CD14-positive monocyte (primary cell): Measurements from ENCODE around the gene LIG4. TPM values are rescaled to one million over a fixed set of nuclear protein-coding genes. Genes with fewer than 3 reads are reported as not detected.

ENCODE experiments used
- DNase-seq, 3 donors: peaks; one replicate each; pipeline ENCODE4 v3.0.0-alpha.2; 2011 to 2022
- H2AFZ ChIP-seq: 2 replicates; pipeline ENCODE4 v1.6.0; 2012; ENCODE audit warnings: mild to moderate bottlenecking, low read depth, low read length, inconsistent platforms; ENCODE audit not compliant: insufficient read depth, poor library complexity, severe bottlenecking
- H3K27ac ChIP-seq, 2 donors: 1 replicate in 1 of 2; 2 replicates in 1 of 2; pipeline ENCODE4 v1.5.1; 2012 to 2013; ENCODE audit warnings: low read length in 2 of 2, control low read depth in 1 of 2, inconsistent platforms in 1 of 2, low read depth in 1 of 2, mild to moderate bottlenecking in 1 of 2
- H3K27me3 ChIP-seq, 2 donors: one replicate each; pipeline versions ENCODE4 v1.6.0 to v1.6.1; 2011 to 2013; ENCODE audit warnings: low read length in 2 of 2; ENCODE audit not compliant: control insufficient read depth in 2 of 2, insufficient read depth in 2 of 2
- H3K36me3 ChIP-seq, 2 donors: replicated peaks in 1 of 2; 1 replicate in 1 of 2; 2 replicates in 1 of 2; pipeline versions ENCODE4 v1.5.1 to v1.6.1; 2012 to 2013; ENCODE audit warnings: low read length in 2 of 2, control low read depth in 1 of 2, inconsistent platforms in 1 of 2, mild to moderate bottlenecking in 1 of 2; ENCODE audit not compliant: insufficient read depth in 2 of 2, control insufficient read depth in 1 of 2
- H3K4me1 ChIP-seq, 2 donors: 1 replicate in 1 of 2; 2 replicates in 1 of 2; pipeline versions ENCODE4 v1.5.1 to v1.6.1; 2012 to 2013; ENCODE audit warnings: low read length in 2 of 2, control low read depth in 1 of 2, inconsistent platforms in 1 of 2, mild to moderate bottlenecking in 1 of 2, moderate library complexity in 1 of 2; ENCODE audit not compliant: insufficient read depth in 2 of 2, control insufficient read depth in 1 of 2
- H3K4me2 ChIP-seq: replicated peaks from 2 replicates; pipeline ENCODE3; 2012; ENCODE audit warnings: low read length, moderate library complexity, mild to moderate bottlenecking; ENCODE audit not compliant: poor library complexity, severe bottlenecking; ENCODE audit errors: extremely low read depth
- H3K4me3 ChIP-seq, 3 experiments: fragments of 200-600 bp in 1 of 3; sonication (generic) in 1 of 3; replicated peaks in 1 of 3; 1 replicate in 2 of 3; 2 replicates in 1 of 3; pipeline ENCODE4 v1.5.1; 2011 to 2013; ENCODE audit warnings: low read length in 3 of 3, mild to moderate bottlenecking in 3 of 3, control low read depth in 2 of 3, low read depth in 2 of 3, inconsistent platforms in 1 of 3, moderate library complexity in 1 of 3
- H3K79me2 ChIP-seq: 2 replicates; pipeline ENCODE4 v1.6.0; 2012; ENCODE audit warnings: mild to moderate bottlenecking, control low read depth, inconsistent platforms, low read length, moderate library complexity; ENCODE audit not compliant: insufficient read depth
- H3K9ac ChIP-seq: 2 replicates; pipeline ENCODE4 v1.6.0; 2017; ENCODE audit warnings: low read length, mild to moderate bottlenecking; ENCODE audit not compliant: insufficient read depth, poor library complexity, severe bottlenecking
- H3K9me3 ChIP-seq, 2 donors: replicated peaks in 1 of 2; 1 replicate in 1 of 2; 2 replicates in 1 of 2; pipeline versions ENCODE4 v1.5.1 to v1.6.1; 2012 to 2013; ENCODE audit warnings: low read length in 2 of 2, control low read depth in 1 of 2; ENCODE audit not compliant: control insufficient read depth in 1 of 2, insufficient read depth in 1 of 2
- H4K20me1 ChIP-seq: 2 replicates; pipeline ENCODE4 v1.6.0; 2012; ENCODE audit warnings: mild to moderate bottlenecking, low read length, control low read depth, moderate library complexity; ENCODE audit not compliant: insufficient read depth
- H3K27ac Mint-ChIP-seq, 7 donors: one replicate each; pipeline ENCODE4 v1.8.0; 2020; ENCODE audit warnings: mild to moderate bottlenecking in 7 of 7, mixed read lengths in 7 of 7, moderate library complexity in 6 of 7, inconsistent platforms in 2 of 7
- H3K27me3 Mint-ChIP-seq, 3 donors: one replicate each; pipeline ENCODE4 v1.8.0; 2021 to 2022; ENCODE audit warnings: low read depth in 3 of 3, mild to moderate bottlenecking in 3 of 3, mixed read lengths in 3 of 3, moderate library complexity in 3 of 3, inconsistent platforms in 1 of 3
- H3K36me3 Mint-ChIP-seq, 2 donors: one replicate each; pipeline ENCODE4 v1.8.0; 2020; ENCODE audit warnings: mixed read lengths in 2 of 2, inconsistent platforms in 1 of 2, mild to moderate bottlenecking in 1 of 2
- H3K4me1 Mint-ChIP-seq: one replicate; pipeline ENCODE4 v1.8.0; 2020; ENCODE audit warnings: mild to moderate bottlenecking, mixed read lengths
- H3K4me3 Mint-ChIP-seq, 2 donors: one replicate each; pipeline ENCODE4 v1.8.0; 2020; ENCODE audit warnings: mild to moderate bottlenecking in 2 of 2, mixed read lengths in 2 of 2, moderate library complexity in 1 of 2
- H3K9me3 Mint-ChIP-seq, 7 donors: one replicate each; pipeline ENCODE4 v1.8.0; 2020 to 2022; ENCODE audit warnings: mixed read lengths in 7 of 7, mild to moderate bottlenecking in 6 of 7, moderate library complexity in 6 of 7, inconsistent platforms in 2 of 7
- WGBS: methylation state at CpG from one replicate; pipeline ENCODE4 v1.1.5; 2013; ENCODE audit warnings: missing lambda C conversion rate; ENCODE audit not compliant: insufficient coverage; 5-methylcytosine and 5-hydroxymethylcytosine counted together
- intact Hi-C, 2 donors: fragments of 100-400 bp; cut with micrococcal nuclease; formaldehyde crosslinking; loops; one replicate each; pipeline versions ENCODE4 v1.15.0 to v1.15.1; 2023
- polyA minus RNA-seq: library from RNA; depleted of rRNA, polyadenylated mRNA; stranded (reverse); fragments of >200 nt; gene quantifications from 2 replicates; pipeline ENCODE4 v1.2.3, GENCODE V29; 2012
- polyA plus RNA-seq, 3 donors: library from polyadenylated mRNA; depleted of rRNA in 1 of 3; unstranded in 2 of 3; stranded (reverse) in 1 of 3; fragments of 300-500 nt in 2 of 3; fragments of >200 nt in 1 of 3; fragmentation: Illumina TruSeq in 2 of 3; gene quantifications; 1 replicate in 2 of 3; 2 replicates in 1 of 3; pipeline ENCODE4 v1.2.3, GENCODE V29; 2012 to 2021
- total RNA-seq, 12 experiments: library from RNA in 1 of 12; stranded (reverse) in 1 of 12; fragments of 120-200 nt in 1 of 12; gene quantifications; one replicate each; pipeline ENCODE4 v1.2.4 and lab custom pipeline; 2013 to 2026; ENCODE audit warnings: mixed read lengths in 6 of 12, inconsistent platforms in 1 of 12
- TF ChIP-seq, protein P1 (sequence below): fragments of 200-600 bp; IDR thresholded peaks from one replicate; pipeline ENCODE4 v1.8.0; 2022; ENCODE audit warnings: antibody characterized with exemption, mild to moderate bottlenecking

Gene LIG4
- 10.0 TPM for total RNA-seq (2013)
- polyA plus RNA-seq (1 to 10 TPM; 3.7 to 6.2 (median 5.2) TPM), polyA minus RNA-seq (1.7 and 3.0 TPM in 2 replicates), total RNA-seq (lab: John Stamatoyannopoulos, UW) (13.7 to 38.4 (median 25.1) reads per million in 11 experiments)

DNA sequence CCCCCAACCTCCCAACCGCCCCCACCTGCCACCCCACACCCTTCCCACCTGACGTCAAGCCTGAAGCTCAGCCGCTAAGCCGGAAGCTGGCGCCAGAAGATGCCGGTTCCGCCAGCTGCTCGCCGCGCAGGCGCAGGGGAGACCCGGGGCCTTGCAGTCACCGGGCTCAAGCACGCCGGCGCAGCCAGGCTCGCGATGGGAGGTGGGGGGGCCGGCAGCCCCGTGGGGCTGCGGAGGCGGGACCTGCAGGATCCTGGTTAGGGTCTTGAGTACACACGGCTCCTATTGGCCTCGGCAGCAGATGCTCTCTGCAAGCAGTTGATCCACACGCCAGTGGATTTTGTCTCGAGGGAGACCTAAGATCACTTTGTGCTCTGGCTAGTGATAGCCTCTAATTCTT is at the start of gene LIG4:
LIG4 (minus strand) TSS at position 101 of the 400 bp plus-strand sequence. CDS start 4,268 bp downstream, outside the sequence.
- intact Hi-C loops = loop anchor here (5.0 to 10.0 kb wide), 2 partner anchors 52 to 699 kb away; partner anchors contain the start of gene TNFSF13B (in 1 of the 2)

DNA sequence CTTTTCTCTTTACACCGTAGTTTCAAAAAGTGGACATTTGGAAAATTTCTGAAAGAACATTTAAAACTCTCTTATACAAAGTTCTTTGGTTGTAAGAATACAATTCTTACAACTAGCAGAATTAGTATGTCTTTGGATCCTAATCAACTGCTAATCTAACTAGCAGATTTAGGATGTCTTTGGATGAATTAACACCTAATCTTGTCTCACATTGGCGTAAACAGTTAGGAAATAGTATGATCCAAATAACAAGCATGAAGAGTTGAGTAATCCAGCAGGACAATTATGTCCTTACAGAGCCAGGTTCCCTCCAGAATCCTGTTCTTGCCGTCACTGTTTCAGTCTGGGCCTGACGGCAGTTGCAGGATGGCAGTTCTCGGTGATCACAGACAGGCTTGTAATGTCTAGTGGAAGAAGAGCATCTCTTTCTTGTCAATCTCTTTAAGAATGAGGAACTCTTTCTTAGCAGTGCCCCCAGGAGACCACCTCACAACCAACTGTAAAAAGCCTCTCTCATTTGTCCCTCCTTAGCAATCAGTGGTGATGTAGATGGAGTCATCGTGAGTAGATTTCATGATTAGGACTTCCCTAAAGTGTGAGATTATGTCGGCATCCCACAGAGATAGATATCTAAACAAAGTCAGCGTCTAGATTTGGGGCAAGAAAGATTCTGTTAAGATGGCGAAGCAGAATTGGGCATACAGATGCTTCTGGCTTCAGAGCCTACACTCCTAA is 48.5 kb upstream of the LIG4 start:
- WGBS = 83% methylated on average over 1 of the region's 9 CpGs

More for the DNA sequence above, at the start of gene LIG4:
- Mint-ChIP-seq H3K27me3 (peaks cover 0 to 1% (median 0%) of the 10 kb centered on the region in 3 donors), H3K36me3 (peaks cover 12% of the 10 kb centered on the region in 2 donors), H3K9me3 (peaks cover 0 to 1% (median 0%) of the 10 kb centered on the region in 7 donors), H3K4me1 (peaks cover 30% of the 10 kb centered on the region), H3K4me3 (peak within 1 kb of the TSS; percentile 75 to 83), H3K27ac (peak within 1 kb of the TSS in 6 of 7 donors; percentile 50 to 82 (median 70))
- Histone ChIP-seq H3K27me3 (no peaks in the 10 kb centered on the region), H4K20me1 (no peaks in the 10 kb centered on the region), H3K4me1 (peaks cover 37 to 47% of the 10 kb centered on the region in 2 donors), H3K4me2 (peak within 1 kb of the TSS; percentile 69), H3K79me2 (peaks cover 42% of the 10 kb centered on the region), H3K4me3 (peak within 1 kb of the TSS; percentile 45 to 73 (median 58)), H3K27ac (peak within 1 kb of the TSS; percentile 22 to 65), H3K9ac (peak within 1 kb of the TSS; percentile 49), H3K9me3 (no peaks in the 10 kb centered on the region), H3K36me3 (peaks cover 9% of the 10 kb centered on the region in 2 donors), H2AFZ (peak within 1 kb of the TSS; percentile 81)
- DNase-seq = peak; percentile 86 to 92 (median 89)
- TF ChIP-seq, protein P1, sequence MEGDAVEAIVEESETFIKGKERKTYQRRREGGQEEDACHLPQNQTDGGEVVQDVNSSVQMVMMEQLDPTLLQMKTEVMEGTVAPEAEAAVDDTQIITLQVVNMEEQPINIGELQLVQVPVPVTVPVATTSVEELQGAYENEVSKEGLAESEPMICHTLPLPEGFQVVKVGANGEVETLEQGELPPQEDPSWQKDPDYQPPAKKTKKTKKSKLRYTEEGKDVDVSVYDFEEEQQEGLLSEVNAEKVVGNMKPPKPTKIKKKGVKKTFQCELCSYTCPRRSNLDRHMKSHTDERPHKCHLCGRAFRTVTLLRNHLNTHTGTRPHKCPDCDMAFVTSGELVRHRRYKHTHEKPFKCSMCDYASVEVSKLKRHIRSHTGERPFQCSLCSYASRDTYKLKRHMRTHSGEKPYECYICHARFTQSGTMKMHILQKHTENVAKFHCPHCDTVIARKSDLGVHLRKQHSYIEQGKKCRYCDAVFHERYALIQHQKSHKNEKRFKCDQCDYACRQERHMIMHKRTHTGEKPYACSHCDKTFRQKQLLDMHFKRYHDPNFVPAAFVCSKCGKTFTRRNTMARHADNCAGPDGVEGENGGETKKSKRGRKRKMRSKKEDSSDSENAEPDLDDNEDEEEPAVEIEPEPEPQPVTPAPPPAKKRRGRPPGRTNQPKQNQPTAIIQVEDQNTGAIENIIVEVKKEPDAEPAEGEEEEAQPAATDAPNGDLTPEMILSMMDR = no peak
- under 1% methylated on average over 25 of the region's 26 CpGs for WGBS

More for the DNA sequence above, 48.5 kb upstream of the LIG4 start:
- Histone ChIP-seq H3K4me1 (peaks cover 39 to 41% of the 10 kb centered on the region in 2 donors), H3K4me2 (no peak overlapping the region), H2AFZ (no peak overlapping the region), H3K36me3 (no peaks in the 10 kb centered on the region), H3K9ac (no peak overlapping the region), H3K27ac (no peak overlapping the region), H3K27me3 (no peaks in the 10 kb centered on the region), H3K79me2 (peaks cover 14% of the 10 kb centered on the region), H4K20me1 (no peaks in the 10 kb centered on the region), H3K4me3 (no peak overlapping the region), H3K9me3 (no peaks in the 10 kb centered on the region)
- Mint-ChIP-seq H3K27ac (no peak overlapping the region), H3K4me1 (peaks cover 47% of the 10 kb centered on the region), H3K36me3 (peaks cover 7 to 16% of the 10 kb centered on the region in 2 donors), H3K4me3 (no peak overlapping the region), H3K9me3 (peaks cover 0 to 6% (median 0%) of the 10 kb centered on the region in 7 donors), H3K27me3 (no peaks in the 10 kb centered on the region)
- intact Hi-C loops = no loop called here
- no peak for DNase-seq
- TF ChIP-seq, protein P1 = no peak
